Measurements from ENCODE around the gene KIFAP3. TPM values are rescaled to one million over a fixed set of nuclear protein-coding genes. Genes with fewer than 3 reads are reported as not detected.
"Not testable (repeated sequence)": the region's sequence is repeated elsewhere in the genome, so short reads cannot be mapped to it uniquely, and the experiment has no call there.

KIFAP3 gene
- total RNA-seq: 16.4 and 19.5 TPM in 2 replicates

DNA sequence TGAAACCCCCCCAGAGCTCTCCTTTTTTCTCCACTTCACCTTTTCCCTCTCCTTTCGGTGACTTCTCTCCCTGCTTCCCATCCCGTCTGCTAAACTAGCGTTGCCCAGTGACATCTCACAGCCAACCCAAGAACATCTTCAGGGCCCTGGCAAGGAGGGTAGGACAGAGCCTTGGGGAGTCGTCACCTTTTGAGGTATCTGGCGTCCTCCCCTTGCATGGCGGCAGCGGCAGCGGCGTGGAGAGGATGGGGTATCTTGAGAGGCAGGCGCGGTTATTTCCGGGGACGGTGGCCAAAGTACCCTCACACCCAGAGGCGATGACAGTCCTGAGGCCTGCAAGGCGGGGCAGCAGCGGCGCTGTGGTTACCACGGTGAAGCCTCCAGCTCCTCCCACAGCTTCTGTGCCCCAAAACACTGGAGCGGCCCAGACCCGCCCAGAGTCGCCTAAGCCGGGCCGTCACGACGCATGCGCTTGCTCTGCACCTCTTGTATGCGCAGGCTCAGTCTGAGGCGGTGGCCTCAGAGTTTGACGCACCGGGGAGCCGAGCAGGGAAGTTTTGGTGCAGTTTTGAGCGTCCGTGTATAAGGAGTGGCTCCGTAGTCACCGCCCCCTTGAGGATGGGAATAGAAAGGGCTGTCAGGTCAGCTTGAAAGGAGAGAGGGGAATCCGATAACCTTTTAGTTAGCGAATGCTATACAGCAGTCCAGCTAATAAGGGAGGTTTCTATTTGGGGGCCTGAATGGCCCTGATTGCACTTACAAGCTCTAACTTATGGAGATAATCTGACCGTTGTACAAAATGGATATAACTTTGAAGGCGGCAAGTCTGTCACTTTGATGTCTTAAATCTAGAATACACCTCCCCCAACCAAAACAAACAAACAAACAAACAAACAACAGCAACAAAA is at the start of gene KIFAP3:
Gene KIFAP3, minus strand, starts transcription at position 446 of the 908 bp plus-strand sequence. Its CDS starts 228 bp downstream, at position 218.
- peak; percentile 85 for DNase-seq (ENCODE audit: low read depth, low spot score)

GRCh38 chr1:170122366-170122765 is 47.9 kb upstream of the KIFAP3 start:
- DNase-seq (ENCODE audit: low read depth, low spot score): no peak

DNA sequence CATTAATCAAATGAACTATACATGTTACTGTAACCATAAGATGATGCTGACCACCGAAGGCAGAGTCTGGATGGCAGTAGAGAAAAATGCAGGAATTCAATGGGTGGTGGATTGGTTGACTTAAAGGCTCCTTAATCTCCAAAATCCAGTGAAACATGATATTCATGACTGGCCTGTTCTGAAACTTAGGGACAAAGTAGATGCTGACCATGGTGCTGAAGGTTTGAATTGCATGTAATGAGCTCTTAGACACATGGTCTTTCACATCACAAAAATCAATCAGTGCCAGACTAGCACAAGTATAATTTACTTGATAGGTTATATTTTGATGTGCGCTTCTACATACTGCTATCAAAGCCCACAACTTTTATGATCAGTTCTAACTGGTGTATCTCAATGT is 40.4 kb upstream of the KIFAP3 start:
- DNase-seq (ENCODE audit: low read depth, low spot score): no peak

GRCh38 chr1:170113140-170113539 is 38.6 kb upstream of the KIFAP3 start:
- not testable (repeated sequence) for DNase-seq (ENCODE audit: low read depth, low spot score)

- no peak for DNase-seq (ENCODE audit: low read depth, low spot score)
Observed at GRCh38 chr1:170097449-170097948, 23.0 kb upstream of the KIFAP3 start.

- no peak for DNase-seq (ENCODE audit: low read depth, low spot score)
Observed at GRCh38 chr1:170096806-170097340, 22.4 kb upstream of the KIFAP3 start.

GRCh38 chr1:170095976-170096748 is 21.7 kb upstream of the KIFAP3 start:
- DNase-seq (ENCODE audit: low read depth, low spot score): no peak

DNA sequence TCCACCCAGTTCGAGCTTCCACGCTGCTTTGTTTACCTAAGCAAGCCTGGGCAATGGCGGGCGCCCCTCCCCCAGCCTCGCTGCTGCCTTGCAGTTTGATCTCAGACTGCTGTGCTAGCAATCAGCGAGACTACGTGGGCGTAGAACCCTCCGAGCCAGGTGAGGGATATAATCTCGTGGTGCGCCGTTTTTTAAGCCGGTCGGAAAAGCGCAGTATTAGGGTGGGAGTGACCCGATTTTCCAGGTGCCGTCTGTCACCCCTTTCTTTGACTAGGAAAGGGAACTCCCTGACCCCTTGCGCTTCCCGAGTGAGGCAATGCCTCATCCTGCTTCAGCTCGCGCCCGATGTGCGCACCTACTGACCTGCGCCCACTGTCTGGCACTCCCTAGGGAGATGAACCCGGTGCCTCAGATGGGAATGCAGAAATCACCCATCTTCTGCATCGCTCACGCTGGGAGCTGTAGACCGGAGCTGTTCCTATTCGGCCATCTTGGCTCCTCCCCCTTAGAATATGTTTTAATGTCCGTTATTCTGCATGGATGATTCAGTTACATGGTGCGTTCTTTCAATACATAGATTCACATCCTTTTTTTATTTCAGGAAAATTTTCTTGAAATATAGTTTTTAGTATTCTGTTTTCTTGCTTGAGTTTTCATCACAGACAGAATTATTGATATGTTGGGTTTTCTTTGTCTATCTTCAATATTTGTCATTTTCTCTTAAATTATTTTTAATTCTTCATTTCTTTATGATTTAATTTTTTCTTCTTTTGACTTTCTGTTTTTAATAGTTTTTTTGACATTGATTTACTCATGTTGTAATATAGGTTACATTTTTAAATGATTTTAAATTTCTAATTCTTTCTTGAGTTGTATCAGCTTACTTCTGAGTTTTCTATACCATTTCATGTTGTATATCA is 20.5 kb upstream of the KIFAP3 start:
- not testable (repeated sequence) for DNase-seq (ENCODE audit: low read depth, low spot score)

DNA sequence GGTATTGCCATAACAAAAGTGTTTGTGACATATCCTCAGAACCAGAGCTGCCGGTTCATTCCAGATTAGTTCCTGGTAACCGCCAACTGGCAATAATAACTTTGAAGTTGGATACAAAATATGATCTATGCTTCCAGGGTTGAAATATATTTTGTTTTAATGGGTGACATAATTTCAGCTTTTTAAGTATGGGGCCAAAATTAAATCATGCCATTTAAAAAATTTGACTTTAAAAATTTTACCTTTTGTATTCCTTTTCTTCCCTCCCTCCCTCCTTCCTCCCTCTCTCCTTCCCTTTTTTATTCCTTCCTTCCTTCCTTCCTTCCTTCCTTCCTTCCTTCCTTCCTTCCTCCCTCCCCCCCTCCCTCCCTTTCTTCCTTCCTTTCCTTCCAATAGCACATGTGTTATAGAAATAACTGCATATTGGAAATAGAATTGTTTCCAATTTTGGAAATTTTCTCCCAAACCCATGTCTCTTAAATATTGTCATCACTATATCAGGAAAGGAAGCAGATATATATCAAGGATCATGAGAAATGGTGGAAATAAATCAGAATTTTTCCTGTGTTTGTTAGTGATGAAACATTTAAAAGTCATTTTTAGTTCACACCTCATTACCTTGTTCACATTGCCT is 12.0 kb upstream of the KIFAP3 start:
- DNase-seq (ENCODE audit: low read depth, low spot score): no peak

- no peak for DNase-seq (ENCODE audit: low read depth, low spot score)
Observed at GRCh38 chr1:170085091-170085490, 10.6 kb upstream of the KIFAP3 start.

- DNase-seq (ENCODE audit: low read depth, low spot score): no peak
Observed at GRCh38 chr1:170078610-170079189, 4.2 kb upstream of the KIFAP3 start.

- no peak for DNase-seq (ENCODE audit: low read depth, low spot score)
Observed at GRCh38 chr1:170077926-170078325, 3.4 kb upstream of the KIFAP3 start.

DNA sequence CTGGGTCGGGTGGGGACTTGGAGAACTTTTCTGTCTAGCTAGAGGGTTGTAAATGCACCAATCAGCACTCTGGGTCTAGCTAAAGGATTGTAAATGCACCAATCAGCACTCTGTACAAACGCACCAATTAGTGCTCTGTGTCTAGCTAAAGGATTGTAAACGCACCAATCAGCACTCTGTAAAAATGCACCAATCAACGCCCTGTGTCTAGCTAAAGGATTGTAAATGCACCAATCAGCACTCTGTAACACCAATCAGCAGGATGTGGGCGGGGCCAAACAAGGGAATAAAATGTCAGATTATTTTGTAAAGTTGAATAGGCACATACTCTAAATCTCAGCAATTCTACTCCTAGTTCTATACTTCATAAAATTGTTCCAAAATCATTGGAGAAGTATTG is 2.5 kb upstream of the KIFAP3 start:
- not testable (repeated sequence) for DNase-seq (ENCODE audit: low read depth, low spot score)

GRCh38 chr1:170076199-170076598 is 1.7 kb upstream of the KIFAP3 start:
- no peak for DNase-seq (ENCODE audit: low read depth, low spot score)

DNA sequence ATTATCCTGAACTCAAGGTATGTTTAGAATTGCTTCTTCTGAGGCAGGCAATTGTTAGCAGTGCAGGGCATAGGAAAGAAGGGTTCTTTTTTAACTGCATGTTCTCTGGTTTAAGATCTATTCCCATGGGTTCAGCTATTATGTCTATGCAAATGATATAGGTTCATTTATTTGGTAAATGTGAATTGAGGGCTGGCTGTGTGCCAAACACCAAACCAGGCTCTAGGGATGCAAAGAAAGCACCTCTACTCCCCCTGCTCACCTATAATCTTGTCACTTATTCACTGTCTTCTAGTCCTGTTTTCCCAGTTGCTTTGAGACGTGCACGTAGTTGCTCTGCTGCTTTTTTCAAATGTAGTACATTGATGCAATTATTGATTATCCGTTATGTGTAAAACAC is 691 bp upstream of the KIFAP3 start:
- no peak for DNase-seq (ENCODE audit: low read depth, low spot score)

DNA sequence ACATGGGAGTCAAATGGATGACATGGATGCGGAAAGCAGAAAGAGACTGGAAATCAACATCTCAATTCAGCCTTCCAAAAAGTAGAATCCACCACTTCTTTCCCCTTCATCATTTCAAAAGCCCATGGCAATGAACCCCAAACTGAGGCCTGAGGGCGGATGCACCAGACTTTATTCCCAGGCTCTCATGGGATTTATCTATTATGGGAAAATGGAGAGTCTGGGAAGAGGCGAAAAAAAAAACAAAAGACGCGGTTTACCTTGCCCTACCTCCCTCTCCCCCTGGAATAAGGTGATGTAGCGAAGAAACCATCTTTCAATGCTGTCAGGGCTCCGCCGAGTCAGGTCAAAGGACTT is 624 bp downstream of the KIFAP3 start:
- no peak for DNase-seq (ENCODE audit: low read depth, low spot score)

DNA sequence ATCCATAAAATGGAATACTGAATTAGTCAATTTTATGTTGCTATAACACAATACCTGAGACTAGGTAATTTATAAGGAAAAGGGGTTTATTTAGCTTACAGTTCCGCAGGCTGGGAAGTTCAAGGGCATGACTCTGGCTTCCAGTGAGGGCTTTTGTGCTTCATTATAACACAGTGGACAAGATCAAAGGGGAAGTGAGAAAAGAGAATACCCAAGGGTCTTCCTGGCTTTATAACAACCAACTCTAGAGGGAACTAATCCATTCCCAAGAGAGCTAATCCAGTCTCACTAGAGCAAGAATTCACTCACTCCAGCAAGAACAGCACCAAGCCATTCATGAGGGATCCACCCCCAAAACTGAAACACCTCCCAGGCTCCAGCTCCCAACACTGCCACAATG is 3.1 kb downstream of the KIFAP3 start:
- no peak for DNase-seq (ENCODE audit: low read depth, low spot score)

DNA sequence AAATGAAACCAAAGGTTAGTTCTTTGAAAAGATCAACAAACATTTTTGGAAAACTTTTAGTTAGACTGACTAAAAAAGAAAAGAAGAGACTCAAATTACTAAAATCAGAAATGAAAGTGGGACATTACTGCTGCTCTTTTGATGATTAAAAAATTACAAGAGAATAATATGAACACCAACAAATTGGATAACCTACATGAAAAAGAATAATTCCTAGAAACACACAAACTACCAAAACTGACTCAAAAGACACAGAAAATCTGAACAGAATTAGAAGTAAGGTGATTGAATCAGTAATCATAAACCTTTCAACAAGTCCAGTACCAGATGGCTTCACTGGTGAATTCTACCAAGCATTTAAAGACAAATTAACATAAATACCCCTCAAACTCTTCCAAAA is 5.6 kb downstream of the KIFAP3 start:
- DNase-seq (ENCODE audit: low read depth, low spot score): no peak

- DNase-seq (ENCODE audit: low read depth, low spot score): peak; percentile 4
Observed at GRCh38 chr1:170067253-170067819, 7.2 kb downstream of the KIFAP3 start.

DNA sequence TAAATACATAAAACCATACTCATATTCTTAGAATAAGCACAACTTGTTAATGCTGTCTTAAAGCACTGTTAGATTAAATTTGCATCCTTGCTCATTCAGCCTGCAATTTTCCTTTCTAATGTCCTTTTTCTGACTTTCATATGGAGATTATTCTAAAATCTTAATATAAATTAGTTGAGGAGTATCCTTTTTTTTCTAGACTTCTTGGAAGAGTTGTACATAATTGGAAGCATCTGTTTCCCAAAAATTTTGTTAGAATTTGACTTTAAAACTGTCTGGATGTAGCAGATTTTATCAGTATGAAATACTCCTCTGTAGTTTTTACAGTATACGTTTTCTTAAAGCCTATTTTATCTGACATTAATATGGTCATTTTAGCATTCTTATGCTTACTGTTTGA is 9.7 kb downstream of the KIFAP3 start:
- DNase-seq (ENCODE audit: low read depth, low spot score): no peak
